ENCODE results near the gene MAST3.

The MAST3 gene

GRCh38 chr19:18198374-18198773, 100.8 kb downstream of the MAST3 start:
- H3K36me3 Mint-ChIP-seq (ENCODE audit: low read depth), result peaks cover 10% of the 10 kb centered on the region
- ATAC-seq (no peak), DNase-seq (no peak)
- H3K9me3 Mint-ChIP-seq, result no peaks in the 10 kb centered on the region
- no peaks in the 10 kb centered on the region for H3K27me3 Mint-ChIP-seq
- no peak overlapping the region for H3K4me3 Mint-ChIP-seq
- H3K4me1 Mint-ChIP-seq, result peaks cover 24% of the 10 kb centered on the region
- H3K27ac Mint-ChIP-seq, result no peak overlapping the region

Measured in activated naive CD8-positive, alpha-beta T cell treated with anti-CD3 and anti-CD28 coated beads, Interleukin-2, amount 50 U/mL, for 24 hours (primary cell).